NCI-H82 treated with DMSO at 0.1 percent for 48 hours (cell line): ENCODE results near the gene S100A4.
"Not testable (repeated sequence)": the region's sequence is repeated elsewhere in the genome, so short reads cannot be mapped to it uniquely, and the experiment has no call there.

Experiments
- DNase-seq: peaks from one replicate; lab custom pipeline; 2025; ENCODE audit not compliant: unreplicated experiment; lab: John Stamatoyannopoulos, UW

Gene S100A4

DNA sequence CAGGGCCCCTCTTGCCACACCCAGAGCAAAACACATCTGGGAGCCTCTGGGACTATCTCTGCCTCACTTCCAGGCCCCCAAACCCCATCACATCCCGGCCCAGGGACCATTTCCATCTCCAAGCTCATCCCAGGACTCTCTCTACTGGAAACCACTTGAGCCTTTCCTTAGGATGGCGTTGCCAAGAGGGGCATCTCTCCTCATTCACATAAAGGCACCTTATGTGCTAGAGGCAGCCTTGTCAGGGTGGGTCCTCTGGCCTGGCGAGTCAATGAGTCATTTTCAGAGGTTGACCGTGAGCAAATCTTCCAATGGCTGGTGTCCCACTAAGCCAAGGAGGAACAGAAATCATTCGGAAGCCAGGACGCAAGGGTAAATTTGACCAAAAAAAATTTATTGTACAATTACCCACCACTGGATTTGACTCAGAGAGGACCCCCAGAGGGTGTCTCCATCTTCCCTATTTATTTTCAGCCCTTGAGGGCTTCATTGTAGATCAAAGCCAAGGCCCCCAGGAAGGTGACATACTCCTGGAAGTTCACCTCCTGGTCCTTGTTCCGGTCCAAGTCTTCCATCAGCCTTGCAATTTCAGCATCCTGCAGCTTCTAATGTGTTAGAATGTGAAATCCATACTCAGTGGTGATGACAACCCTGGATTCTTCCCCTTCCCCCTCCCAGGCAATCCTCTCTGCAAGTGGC lies 11.2 kb downstream of the S100A4 start:
- DNase-seq, result no peak

DNA sequence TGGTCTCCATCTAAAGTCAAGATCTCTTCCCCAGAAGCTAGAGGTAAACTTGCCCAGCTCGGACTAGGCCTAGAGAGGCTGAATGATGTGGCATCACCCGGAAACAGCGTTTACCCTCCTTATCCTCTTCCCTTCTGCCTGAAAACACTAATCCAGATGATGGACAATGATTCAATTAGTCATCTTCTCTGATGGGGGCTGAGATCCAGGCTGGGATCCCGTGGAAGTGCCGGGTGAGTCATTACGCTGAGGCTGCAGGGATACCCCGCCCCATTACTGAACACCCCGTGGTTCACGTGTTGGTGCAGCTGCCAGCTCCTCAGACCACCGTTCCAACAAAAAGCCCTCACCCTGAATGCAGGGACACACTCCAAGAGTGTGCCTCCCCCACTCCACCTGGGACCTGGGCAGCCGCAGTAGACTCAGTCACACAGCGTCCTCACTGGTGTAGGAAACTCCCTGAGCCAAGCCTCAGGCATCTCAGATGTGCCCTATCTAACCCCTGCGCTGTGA lies 11.9 kb downstream of the S100A4 start:
- DNase-seq, result peak; percentile 63

DNA sequence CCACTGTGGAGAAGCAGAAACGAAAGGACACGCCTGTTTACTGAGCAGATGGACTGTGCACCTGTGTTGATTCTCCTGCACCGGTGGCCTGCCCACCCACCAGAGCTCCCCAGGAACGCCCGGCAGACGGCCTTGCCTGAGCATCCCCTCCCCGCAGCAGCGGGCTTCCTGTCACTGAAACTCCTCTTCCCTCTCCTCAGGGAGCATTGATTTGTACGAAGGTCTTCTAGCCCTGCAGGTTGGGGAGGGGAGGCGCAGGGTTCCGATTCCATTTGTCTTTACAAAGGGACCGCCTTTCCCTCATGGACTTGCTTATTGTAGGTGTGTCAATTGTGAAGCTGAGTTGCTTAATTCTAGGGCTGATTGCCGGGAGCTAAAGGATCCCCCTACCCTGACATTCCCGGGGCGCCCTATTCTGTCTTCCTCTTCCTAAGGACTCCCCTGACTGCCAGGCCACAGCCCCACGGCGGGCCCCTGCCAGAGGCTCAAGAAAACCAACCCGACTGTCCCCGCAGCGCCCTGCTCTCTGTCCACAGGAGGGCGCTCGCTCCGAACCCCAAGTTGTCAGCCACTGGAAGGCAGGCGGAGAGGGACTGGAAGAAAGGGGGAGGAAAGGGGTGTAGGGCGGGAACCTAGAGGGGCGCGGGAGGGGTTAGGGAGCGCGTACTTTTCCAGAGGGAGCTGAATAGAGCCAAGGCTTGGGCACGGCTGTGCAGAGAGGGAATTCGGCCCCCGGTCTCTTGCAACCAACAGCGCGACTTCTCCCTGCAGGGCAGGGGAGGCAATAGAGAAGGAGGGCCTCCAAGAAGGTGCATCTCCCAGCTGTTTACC lies 12.6 kb downstream of the S100A4 start:
- DNase-seq, result peak; percentile 80

DNA sequence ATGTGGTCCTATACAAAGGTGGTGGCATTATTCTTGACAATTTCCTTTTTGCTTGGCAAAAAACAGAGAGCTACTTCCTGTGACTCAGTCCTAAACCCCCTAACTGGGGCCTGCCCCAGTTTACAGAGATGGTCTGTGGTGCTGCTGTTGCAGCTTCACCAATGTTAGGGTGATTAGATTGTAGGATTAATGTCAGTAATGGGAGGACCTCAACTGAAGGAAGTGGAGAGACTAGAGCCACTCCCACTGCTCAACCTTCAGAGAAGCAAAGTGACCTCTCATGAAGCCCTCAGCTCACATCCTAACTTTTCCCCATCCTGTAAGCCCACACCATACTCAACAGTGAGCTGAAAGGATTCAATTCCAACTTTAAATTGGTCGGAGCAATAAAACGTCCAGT lies 13.4 kb downstream of the S100A4 start:
- DNase-seq, result peak; percentile 13

DNA sequence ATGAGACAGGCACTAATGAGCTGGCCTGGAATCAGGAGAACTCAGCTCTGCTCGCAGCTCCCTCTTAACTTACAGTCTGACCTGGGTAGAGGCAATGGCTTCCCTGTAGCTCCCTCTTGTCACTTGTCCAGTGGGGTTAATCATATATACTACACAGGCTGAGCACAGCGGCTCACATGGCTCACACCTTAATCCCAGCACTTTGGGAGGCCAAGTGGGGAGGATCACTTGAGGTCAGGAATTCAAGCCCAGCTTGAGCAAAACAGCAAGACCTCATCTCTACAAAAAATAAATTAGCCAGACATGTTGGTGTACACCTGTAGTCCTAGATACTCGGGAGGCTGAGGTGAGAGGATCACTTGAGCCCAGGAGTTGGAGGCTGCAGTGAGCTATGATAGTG lies 14.0 kb downstream of the S100A4 start:
- DNase-seq, result no peak

DNA sequence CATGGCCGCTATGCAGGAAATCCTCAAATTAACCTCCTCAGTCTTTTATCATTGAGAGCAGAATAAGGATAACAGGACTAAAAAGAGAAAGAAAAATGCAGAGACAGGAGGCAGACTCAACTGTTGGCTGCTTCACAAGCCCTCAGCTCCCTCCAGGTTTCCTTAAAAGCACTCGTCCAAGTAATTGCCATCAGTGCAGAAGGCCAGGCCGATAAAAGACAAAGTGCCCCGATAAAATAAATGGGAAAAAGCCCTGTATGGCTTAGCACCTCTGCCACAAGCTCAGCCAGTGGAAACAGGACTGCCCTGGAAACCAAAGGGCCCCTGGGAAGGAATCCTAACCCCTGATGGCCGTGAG lies 17.9 kb downstream of the S100A4 start:
- DNase-seq, result no peak

DNA sequence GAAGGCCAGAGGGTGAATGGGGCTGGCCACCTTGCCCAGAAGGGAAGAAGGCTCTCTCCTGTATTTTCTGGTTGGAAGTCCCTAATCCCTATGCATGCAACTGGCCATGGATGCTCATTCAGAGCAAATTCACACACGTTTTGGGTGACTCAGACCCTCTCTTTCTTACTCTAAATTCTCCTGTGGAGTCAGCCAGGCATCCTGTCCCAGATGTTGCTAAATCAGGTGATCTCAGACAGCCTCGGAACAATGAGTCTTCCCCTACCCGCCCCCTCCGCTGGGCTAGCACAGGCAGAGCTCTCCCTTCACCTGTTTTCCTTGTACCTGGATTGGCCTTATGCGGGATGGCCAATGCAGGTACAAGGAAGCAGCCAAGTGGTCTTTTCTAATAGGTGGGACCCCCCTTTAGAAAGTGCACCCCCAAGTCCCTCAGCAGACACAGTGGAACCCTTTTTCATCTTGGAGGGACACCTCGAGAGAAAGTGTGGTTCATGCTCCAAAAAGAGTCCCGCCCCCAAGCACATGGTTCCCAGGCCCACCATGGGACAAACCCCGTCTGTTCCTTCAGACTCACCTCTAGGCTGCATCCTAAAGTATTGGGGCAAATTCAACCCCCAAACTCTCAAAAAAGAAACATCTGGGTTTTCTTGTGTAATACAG lies 18.5 kb downstream of the S100A4 start:
- DNase-seq, result no peak

DNA sequence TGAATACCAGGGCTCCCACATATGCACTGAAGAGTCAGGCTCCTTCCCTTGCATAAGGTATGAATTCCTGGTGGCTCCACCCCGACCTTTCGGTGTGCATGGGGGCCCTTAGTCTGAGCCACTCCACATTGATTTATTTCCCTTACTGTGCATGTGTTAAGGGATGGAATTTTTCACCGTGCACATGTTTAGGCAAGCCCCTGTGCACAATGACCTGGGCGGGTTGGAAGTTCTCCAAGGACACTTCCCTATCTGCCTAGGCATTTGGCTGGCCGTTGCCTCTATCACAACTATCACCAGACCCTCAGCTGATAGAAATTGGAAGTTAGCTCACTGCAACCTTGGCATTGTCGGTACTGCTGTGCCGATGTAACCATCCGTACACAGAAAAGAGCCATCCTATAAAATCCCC lies 19.5 kb downstream of the S100A4 start:
- no peak for DNase-seq

DNA sequence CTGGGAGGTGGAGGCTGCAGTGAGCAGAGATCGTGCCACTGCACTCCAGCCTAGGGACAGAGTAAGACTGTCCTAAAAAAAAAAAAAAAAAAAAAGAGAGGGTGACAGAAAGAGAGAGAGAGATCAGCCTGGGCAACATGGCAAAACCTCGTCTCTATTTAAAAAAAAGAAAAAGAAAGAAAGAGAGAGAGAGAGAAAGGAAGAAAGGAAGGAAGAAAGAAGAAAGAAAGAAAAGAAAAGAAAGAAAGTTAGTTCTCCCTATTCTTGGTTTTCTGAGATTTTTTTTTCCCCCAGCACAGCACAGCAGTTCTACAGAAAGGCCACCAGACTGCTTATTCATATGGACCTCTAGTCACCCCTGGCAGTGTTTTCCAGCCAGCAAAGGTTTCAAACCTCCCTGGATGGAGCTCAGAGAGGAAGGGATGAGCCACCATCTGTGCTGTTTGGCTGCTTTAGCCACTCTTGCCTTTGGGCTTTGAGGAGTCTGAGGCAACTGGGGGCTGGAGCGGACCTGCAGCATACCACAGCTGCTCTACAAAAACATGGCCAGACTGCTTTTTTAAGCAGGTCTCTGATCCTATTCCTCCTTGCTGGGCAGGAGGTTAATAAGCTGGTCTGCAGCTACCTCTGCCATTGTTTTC lies 20.4 kb downstream of the S100A4 start:
- peak; percentile 87 for DNase-seq

DNA sequence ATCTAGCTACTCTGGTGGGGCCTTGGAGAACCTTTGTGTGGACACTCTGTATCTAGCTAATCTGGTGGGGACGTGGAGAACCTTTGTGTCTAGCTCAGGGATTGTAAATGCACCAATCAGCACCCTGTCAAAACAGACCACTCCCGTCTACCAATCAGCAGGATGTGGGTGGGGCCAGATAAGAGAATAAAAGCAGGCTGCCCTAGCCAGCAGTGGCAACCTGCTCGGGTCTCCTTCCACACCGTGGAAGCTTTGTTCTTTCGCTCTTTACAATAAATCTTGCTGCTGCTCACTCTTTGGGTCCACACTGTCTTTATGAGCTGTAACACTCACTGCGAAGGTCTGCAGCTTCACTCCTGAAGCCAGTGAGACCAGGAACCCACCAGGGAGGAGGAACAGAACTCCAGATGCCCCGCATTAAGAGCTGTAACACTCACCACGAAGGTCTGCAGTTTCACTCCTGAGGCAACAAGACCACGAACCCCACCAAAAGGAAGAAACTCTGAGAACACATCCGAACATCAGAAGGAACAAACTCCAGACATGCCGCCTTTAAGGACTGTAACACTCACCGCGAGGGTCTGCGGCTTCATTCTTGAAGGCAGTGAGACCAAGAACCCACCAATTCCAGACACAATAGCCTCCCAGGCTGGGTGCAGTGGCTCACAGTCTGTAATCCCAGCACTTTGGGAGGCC lies 23.1 kb downstream of the S100A4 start:
- DNase-seq, result not testable (repeated sequence)

DNA sequence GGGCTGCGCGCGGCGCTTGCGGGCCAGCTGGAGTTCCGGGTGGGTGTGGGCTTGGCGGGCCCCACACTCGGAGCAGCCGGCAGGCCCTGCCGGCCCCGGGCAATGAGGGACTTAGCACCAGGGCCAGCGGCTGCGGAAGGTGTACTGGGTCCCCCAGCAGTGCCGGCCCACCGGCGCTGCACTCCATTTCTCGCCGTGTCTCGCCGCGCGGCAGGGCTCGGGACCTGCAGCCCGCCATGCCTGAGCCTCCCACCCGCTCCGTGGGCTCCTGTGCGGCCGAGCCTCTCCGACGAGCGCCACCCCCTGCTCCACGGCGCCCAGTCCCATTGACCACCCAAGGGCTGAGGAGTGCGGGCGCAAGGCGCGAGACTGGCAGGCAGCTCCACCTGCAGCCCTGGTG lies 23.8 kb downstream of the S100A4 start:
- DNase-seq, result not testable (repeated sequence)

DNA sequence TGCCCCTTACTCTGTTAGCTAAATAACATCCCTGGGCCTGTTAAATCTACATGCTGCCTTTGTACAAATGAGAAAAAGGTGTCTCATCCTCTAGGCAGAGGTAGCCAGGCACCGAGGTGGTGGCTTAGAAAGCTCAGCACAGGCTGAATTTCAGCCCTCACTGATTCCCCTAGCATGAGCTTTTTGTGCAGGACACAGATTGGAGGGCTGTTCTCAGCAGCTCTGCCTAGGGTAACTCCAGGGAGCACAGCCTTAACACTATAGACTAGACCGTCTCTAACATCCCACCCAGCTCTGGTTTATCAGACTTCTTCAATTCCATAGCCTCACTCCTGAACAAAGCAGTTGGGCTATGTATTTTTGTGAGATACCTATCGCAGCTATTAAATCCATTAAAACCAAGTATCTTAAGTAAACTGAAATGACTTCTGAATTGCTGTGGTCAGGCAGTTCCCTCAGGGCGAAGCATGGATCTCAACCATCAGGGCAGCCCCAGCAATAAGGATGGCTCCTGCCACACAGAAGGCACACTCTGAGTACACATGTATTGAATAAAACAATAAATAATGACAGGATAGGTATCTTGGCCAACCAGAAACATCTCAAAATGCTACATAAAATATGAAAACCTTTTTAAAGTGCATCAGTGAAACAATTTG lies 24.7 kb downstream of the S100A4 start:
- no peak for DNase-seq

DNA sequence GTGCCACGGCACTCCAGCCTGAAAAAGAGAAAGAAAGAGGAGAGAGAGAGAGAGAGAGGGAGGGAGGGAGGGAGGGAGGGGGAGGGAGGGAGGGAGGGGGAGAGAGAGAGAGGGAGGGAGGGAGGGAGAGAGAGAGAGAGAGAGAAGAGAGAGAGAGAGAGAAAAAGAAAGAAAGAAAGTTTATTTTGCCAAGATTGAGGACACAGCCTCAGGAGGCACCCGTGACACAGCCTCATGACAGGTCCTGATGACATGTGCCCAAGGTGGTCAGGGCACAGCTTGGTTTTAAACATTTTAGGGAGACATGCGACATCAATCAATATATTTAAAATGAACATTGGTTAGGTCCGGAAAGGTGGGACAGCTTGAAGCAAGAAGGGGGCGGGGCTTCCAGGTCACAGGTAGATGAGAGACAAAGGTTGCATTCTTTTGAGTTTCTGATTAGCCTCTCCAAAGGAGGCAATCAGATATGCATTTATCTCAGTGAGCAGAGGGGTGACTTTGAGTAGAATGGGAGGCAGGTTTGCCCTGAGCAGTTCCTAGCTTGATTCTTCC lies 25.4 kb downstream of the S100A4 start:
- DNase-seq, result not testable (repeated sequence)

DNA sequence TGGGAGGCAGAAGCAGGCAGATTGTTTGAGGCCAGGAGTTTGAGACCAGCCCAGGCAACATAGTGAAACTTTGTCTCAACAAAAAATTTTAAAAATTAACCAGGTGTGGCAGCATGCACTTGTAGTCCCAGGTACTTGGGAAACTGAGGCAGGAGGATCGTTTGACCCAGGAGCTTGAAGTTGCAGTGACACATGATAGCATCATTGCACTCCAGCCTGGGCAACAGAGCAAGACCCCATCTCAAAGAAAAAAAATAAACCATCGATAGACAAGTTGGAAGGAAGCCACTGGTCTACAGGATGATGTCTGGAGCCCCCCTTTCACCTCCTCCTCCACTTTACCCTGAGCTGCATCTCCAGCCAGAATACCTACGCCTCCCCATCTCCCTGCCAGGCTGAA lies 26.4 kb downstream of the S100A4 start:
- DNase-seq, result no peak

DNA sequence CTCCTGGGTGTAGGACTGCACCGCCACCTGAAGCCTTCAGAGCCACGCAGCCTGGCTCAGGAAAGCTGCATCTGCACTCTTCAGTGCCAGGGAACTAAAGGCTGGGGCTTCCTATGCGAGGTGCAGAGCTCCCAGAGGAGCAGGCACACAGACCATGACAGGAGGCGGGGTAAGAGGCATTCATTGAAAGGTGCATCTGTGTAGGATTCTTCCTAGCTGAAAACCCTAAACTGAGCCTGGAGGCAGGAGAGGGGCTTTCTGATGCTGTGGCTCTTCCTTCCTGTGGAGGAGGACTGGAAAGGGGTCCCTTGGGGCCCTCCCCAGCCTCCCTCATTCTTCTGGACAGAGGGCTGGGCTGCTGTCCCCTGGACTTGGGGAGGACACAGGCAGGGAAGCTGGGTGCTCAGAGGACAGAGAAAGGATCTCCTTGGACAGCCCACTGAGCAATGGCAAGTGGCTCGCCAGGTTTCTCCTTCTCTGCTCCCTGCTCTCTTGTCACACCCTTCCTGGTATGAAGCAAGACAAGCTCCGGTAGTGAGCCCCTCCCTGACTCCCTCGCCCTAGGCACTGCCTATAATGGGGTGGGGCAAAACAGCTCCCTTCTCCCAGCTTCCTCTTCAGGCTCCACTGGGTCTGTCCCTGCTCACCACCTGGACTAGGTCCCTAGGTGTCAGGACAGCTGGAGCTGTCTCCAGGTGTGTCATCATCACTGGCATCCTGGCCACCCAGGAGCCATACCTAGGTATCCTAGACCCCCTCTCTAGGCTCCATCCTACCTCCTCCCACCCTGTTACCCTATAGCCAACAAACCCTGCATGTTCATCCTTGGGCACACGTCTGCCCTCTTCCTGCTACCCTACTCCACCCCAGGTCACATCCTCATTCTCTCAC lies 29.9 kb downstream of the S100A4 start:
- no peak for DNase-seq

DNA sequence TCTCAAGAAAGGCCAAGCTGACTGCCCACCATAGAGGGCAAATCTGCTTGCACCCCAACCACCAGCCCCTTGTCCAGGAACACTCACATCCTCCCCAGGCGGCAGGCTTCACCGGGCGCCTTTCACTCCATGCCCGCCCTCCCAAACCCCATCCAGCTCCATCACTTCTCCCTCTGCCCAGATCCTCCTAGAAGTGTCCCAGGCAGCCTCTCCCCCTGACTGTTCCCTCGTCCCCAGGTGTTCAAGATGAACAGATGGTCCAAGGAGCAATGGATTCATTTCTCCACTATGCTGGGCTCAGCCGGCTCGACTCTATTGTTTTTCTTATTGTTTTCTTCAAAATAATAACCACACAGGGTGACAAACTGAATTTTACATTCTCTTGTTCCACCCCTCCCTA lies 31.9 kb downstream of the S100A4 start:
- DNase-seq, result no peak

DNA sequence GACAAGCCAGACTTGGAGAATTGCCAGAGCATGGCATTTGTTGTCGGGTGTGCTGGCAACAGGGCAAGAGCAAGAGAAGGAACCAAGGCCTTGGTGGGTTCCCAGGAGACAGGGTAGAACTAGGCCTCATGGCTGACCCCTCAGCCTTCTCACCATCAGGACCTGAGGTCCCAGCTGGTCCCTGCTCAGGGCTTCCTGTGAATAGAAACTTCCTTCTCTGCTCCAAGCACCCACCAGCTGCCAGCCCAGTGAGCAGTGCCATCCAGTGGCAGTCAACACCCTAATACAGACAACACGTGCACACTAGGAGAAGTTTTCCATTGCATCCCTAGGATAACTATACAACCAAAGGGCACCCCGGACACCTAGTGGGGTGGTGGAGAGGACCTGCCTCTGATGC lies 32.6 kb downstream of the S100A4 start:
- no peak for DNase-seq

DNA sequence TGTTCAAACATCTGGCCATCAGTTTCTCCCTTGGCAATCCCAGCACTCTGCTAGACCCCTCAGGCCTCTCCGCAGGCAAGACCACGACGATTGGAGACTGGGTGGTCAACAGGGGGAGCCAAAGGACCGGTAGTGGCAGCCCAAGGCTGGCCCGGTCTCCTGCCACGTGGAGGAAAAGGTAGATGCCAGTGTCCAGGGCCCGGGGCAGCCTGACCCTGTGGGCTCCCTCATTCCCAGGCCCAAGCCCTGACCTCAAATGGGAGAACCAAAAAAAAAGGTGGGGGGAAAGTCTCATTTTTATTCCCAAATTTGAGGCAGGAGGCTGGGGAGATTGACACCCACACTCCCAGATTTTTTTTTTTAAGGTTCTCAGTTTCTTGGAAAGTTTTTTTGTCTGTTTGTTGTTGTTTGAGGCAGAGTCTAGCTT lies 34.6 kb downstream of the S100A4 start:
- DNase-seq, result peak; percentile 58
